HCT116 (cell line): ENCODE data around the gene GALNT18. TPM values are rescaled to one million over a fixed set of nuclear protein-coding genes. Genes with fewer than 3 reads are reported as not detected.

ENCODE experiments used
- ATAC-seq: fragments of 200-7000 bp; cut with Tn5 transposase; 2 replicates; pipeline ENCODE4 v1.9.1; 2020; ENCODE audit warnings: mild to moderate bottlenecking, moderate library complexity
- BruUV-seq: library from RNA; stranded (reverse); fragments of 400-500 nt; replicated peaks from 2 replicates; lab custom pipeline; 2021; lab: Mats Ljungman, UMichigan
- CTCF ChIA-PET: fragments of 300-600 bp; sonication (Branson Sonifier 250); formaldehyde crosslinking; loops from one replicate; lab custom pipeline; 2021; ENCODE audit warnings: antibody characterized with exemption; lab: Charles Lee
- POLR2A ChIA-PET: fragments of 300-600, 350-600 bp; sonication (Branson Sonifier 250); formaldehyde crosslinking; loops from one replicate; lab custom pipeline; 2021; ENCODE audit warnings: antibody characterized with exemption; lab: Charles Lee
- RAD21 ChIA-PET, 2 experiments: fragments of 300-600 bp; sonication (Branson Sonifier 250); formaldehyde crosslinking; loops; one replicate each; lab custom pipeline; 2023; ENCODE audit warnings: low total read pairs in 2 of 2; ENCODE audit not compliant: uncharacterized antibody in 2 of 2, unreplicated experiment in 2 of 2, low non-redundant PET in 1 of 2; lab: Charles Lee
- DNase-seq: peaks from one replicate; pipeline ENCODE4 v3.0.0-alpha.2; 2010; ENCODE audit warnings: low read depth, low spot score
- H2AFZ ChIP-seq: fragments of 200-600 bp; shearing (Covaris generic), sonication (generic); 2 replicates; pipeline ENCODE4 v1.6.1; 2017; ENCODE audit warnings: low read depth, mixed run types, mixed read lengths, antibody characterized with exemption, low read length; ENCODE audit not compliant: poor library complexity, severe bottlenecking
- H3K27ac ChIP-seq: 2 replicates; pipeline ENCODE4 v1.5.1; 2012; ENCODE audit warnings: low read depth, low read length
- H3K27me3 ChIP-seq: fragments of 200-600 bp; sonication (generic); 2 replicates; pipeline ENCODE4 v1.6.1; 2016; ENCODE audit warnings: mixed run types, low read length, mixed read lengths; ENCODE audit not compliant: insufficient read depth
- H3K36me3 ChIP-seq, 2 experiments: fragments of 200-500 bp in 1 of 2; fragments of 200-600 bp in 1 of 2; sonication (Bioruptor generic) in 1 of 2; sonication (generic) in 1 of 2; 2 replicates each; pipeline versions ENCODE4 v1.5.1 to v1.6.1; 2014 to 2016; ENCODE audit warnings: low read length in 2 of 2, inconsistent platforms in 1 of 2, mixed read lengths in 1 of 2, mixed run types in 1 of 2; ENCODE audit not compliant: insufficient read depth in 2 of 2, control insufficient read depth in 1 of 2
- H3K4me1 ChIP-seq, 2 experiments: fragments of 200-600 bp in 1 of 2; sonication (generic) in 1 of 2; 2 replicates each; pipeline versions ENCODE4 v1.5.1 to v1.6.1; 2012 to 2017; ENCODE audit warnings: low read length in 2 of 2, inconsistent platforms in 1 of 2, mild to moderate bottlenecking in 1 of 2, mixed read lengths in 1 of 2, mixed run types in 1 of 2, moderate library complexity in 1 of 2; ENCODE audit not compliant: insufficient read depth in 2 of 2, control insufficient read depth in 1 of 2
- H3K4me2 ChIP-seq: fragments of 200-600 bp; sonication (generic); 2 replicates; pipeline ENCODE4 v1.6.1; 2017; ENCODE audit warnings: mixed run types, low read length, mixed read lengths
- H3K4me3 ChIP-seq, 2 experiments: fragments of 200-600 bp in 1 of 2; sonication (generic) in 1 of 2; replicated peaks in 1 of 2; 2 replicates each; pipeline ENCODE4 v1.5.1; 2011 to 2016; ENCODE audit warnings: low read length in 2 of 2, control low read depth in 1 of 2, low read depth in 1 of 2, mild to moderate bottlenecking in 1 of 2, mixed read lengths in 1 of 2, mixed run types in 1 of 2
- H3K79me2 ChIP-seq: fragments of 200-600 bp; sonication (generic); 2 replicates; pipeline ENCODE4 v1.6.1; 2017; ENCODE audit warnings: mild to moderate bottlenecking, mixed run types, low read length, moderate library complexity, mixed read lengths; ENCODE audit not compliant: insufficient read depth
- H3K9ac ChIP-seq: fragments of 200-600 bp; sonication (generic); 2 replicates; pipeline ENCODE4 v1.6.1; 2016; ENCODE audit warnings: low read length, mixed read lengths
- H3K9me2 ChIP-seq: fragments of 200-600 bp; sonication (generic), shearing (Covaris generic); 2 replicates; pipeline ENCODE4 v1.6.1; 2017; ENCODE audit warnings: mixed run types, mild to moderate bottlenecking, moderate library complexity; ENCODE audit not compliant: insufficient read depth
- H3K9me3 ChIP-seq, 2 experiments: fragments of 200-500 bp in 1 of 2; fragments of 200-600 bp in 1 of 2; sonication (Bioruptor generic) in 1 of 2; sonication (generic) in 1 of 2; 2 replicates each; pipeline ENCODE4 v1.6.1; 2014 to 2017; ENCODE audit warnings: low read length in 2 of 2, mixed read lengths in 2 of 2, inconsistent platforms in 1 of 2, low read depth in 1 of 2, mild to moderate bottlenecking in 1 of 2, mixed run types in 1 of 2, moderate library complexity in 1 of 2; ENCODE audit not compliant: control insufficient read depth in 1 of 2, insufficient read depth in 1 of 2
- H4K20me1 ChIP-seq: fragments of 200-600 bp; sonication (generic), shearing (Covaris generic); 2 replicates; pipeline ENCODE4 v1.6.1; 2017; ENCODE audit warnings: mixed run types, mild to moderate bottlenecking, moderate library complexity; ENCODE audit not compliant: insufficient read depth
- CBX3 ChIP-seq: IDR thresholded peaks from 2 replicates; pipeline ENCODE4 v1.6.1; 2012; ENCODE audit warnings: low read depth
- CEBPB ChIP-seq: IDR thresholded peaks from 2 replicates; pipeline ENCODE4 v1.6.1; 2012; ENCODE audit warnings: low read depth
- CTCF ChIP-seq, 3 experiments: fragments of 200-600 bp in 1 of 3; sonication (generic) in 1 of 3; IDR thresholded peaks in 2 of 3; conservative IDR thresholded peaks in 1 of 3; 2 replicates each; pipeline ENCODE4 v1.5.1; 2012 to 2017; ENCODE audit warnings: low read depth in 2 of 3, low read length in 2 of 3, antibody characterized with exemption in 1 of 3, borderline replicate concordance in 1 of 3, control low read depth in 1 of 3, mild to moderate bottlenecking in 1 of 3, mixed read lengths in 1 of 3, mixed run types in 1 of 3, moderate library complexity in 1 of 3; ENCODE audit not compliant: insufficient read depth in 1 of 3
- EGR1 ChIP-seq: IDR thresholded peaks from 2 replicates; pipeline ENCODE4 v1.6.1; 2012; ENCODE audit warnings: low read depth
- EZH2 ChIP-seq: fragments of 200-600 bp; sonication (generic); IDR thresholded peaks from 2 replicates; pipeline ENCODE4 v1.6.1; 2017; ENCODE audit warnings: antibody characterized with exemption, mixed run types
- EZH2phosphoT487 ChIP-seq: fragments of 200-600 bp; IDR thresholded peaks from 2 replicates; pipeline ENCODE4 v1.6.1; 2018; ENCODE audit warnings: antibody characterized with exemption, borderline replicate concordance
- FOSL1 ChIP-seq: IDR thresholded peaks from 2 replicates; pipeline ENCODE4 v1.6.1; 2012; ENCODE audit warnings: low read depth
- JUND ChIP-seq: IDR thresholded peaks from 2 replicates; pipeline ENCODE4 v1.6.1; 2012
- POLR2AphosphoS5 ChIP-seq: IDR thresholded peaks from 2 replicates; pipeline ENCODE4 v1.6.1; 2011; ENCODE audit warnings: mild to moderate bottlenecking, low read depth, low read length, moderate library complexity
- SP1 ChIP-seq: IDR thresholded peaks from 2 replicates; pipeline ENCODE4 v1.6.1; 2012; ENCODE audit warnings: low read depth
- SRF ChIP-seq: IDR thresholded peaks from 2 replicates; pipeline ENCODE4 v1.6.1; 2012; ENCODE audit warnings: low read depth
- TCF7L2 ChIP-seq: IDR thresholded peaks from 2 replicates; pipeline ENCODE4 v1.7.0; 2011; ENCODE audit warnings: borderline replicate concordance, inconsistent platforms; ENCODE audit not compliant: insufficient read depth, insufficient read length; ENCODE audit errors: extremely low read depth
- ZFX ChIP-seq: fragments of 450-650 bp; IDR thresholded peaks from 2 replicates; pipeline ENCODE4 v1.6.1; 2017
- intact Hi-C: fragments of 100-400 bp; cut with micrococcal nuclease; formaldehyde crosslinking; loops from 2 replicates; pipeline ENCODE4 v1.10.0; 2022
- total RNA-seq: library from RNA; stranded (reverse); gene quantifications from one replicate; pipeline ENCODE4 v1.2.1, GENCODE V29; 2021; ENCODE audit not compliant: unreplicated experiment
- TF ChIP-seq, protein P1 (sequence below): IDR thresholded peaks from 2 replicates; pipeline ENCODE4 v1.6.1; 2012; ENCODE audit warnings: low read depth

Gene GALNT18
- total RNA-seq, 1 experiment from 2014 or later, result 19.9 TPM

DNA sequence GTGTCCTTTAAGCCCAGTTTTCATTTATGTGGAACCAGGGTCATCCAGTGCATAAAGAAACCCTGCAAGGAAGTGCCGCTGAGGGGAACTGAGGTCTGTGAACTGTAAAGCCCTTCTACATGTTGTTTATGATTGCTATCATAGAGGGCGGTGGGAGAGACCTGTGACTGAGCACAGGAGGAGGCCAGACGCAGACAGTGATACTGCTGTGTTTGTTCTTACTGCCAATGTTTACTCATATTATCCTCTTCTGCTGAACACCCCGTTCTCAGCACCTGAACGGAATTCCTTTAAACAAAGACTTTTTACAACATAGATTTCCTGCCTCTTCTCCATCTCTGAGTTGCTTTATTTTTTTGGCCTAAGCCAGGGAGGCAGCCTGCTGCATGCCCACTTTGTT is 967 bp upstream of the GALNT18 start:
- H3K36me3 ChIP-seq, result no peaks in the 10 kb centered on the region
- H3K4me2 ChIP-seq, result no peak overlapping the region
- ChIA-PET RAD21 (no interaction called here), POLR2A (no interaction called here), CTCF (interaction anchor here (4.0 kb wide), 1 partner anchor 165 kb away, joined by 18 read pairs; no protein-coding TSS in a partner anchor)
- no peak overlapping the region for H3K4me3 ChIP-seq
- peaks cover 6% of the 10 kb centered on the region; the same call in 1 of the 2 replicates for H4K20me1 ChIP-seq
- H3K4me1 ChIP-seq, result peaks cover 17 to 23% of the 10 kb centered on the region in 2 experiments; a peak in 3 of 4 replicates
- no peak overlapping the region for H2AFZ ChIP-seq
- peaks cover 23% of the 10 kb centered on the region for H3K79me2 ChIP-seq
- intact Hi-C loops, result loop anchor here (5.0 to 10.0 kb wide), 2 partner anchors 588 to 690 kb away; no protein-coding TSS in a partner anchor
- H3K27me3 ChIP-seq, result no peaks in the 10 kb centered on the region
- H3K27ac ChIP-seq, result no peak overlapping the region
- ATAC-seq, result no peak
- H3K9me2 ChIP-seq, result no peaks in the 10 kb centered on the region
- H3K9me3 ChIP-seq, result no peaks in the 10 kb centered on the region
- no peak for DNase-seq
- no peak overlapping the region for H3K9ac ChIP-seq
- no TSS peak for BruUV-seq
- TF ChIP-seq FOSL1 (no peak), CBX3 (no peak), EGR1 (no peak), EZH2 (no peak), SP1 (no peak), CEBPB (no peak), EZH2phosphoT487 (no peak), CTCF (IDR thresholded peaks at IDR 0.05 in 2 of 3, conservative IDR thresholded peaks at IDR 0.05 in 1 of 3; ENCODE audit: borderline replicate concordance in 1 of 3, insufficient read depth in 1 of 3, low read depth in 2 of 3, low read length in 2 of 3) (no peak), JUND (no peak), SRF (no peak), ZFX (no peak), TCF7L2 (no peak), POLR2AphosphoS5 (no peak)
- TF ChIP-seq, protein P1, sequence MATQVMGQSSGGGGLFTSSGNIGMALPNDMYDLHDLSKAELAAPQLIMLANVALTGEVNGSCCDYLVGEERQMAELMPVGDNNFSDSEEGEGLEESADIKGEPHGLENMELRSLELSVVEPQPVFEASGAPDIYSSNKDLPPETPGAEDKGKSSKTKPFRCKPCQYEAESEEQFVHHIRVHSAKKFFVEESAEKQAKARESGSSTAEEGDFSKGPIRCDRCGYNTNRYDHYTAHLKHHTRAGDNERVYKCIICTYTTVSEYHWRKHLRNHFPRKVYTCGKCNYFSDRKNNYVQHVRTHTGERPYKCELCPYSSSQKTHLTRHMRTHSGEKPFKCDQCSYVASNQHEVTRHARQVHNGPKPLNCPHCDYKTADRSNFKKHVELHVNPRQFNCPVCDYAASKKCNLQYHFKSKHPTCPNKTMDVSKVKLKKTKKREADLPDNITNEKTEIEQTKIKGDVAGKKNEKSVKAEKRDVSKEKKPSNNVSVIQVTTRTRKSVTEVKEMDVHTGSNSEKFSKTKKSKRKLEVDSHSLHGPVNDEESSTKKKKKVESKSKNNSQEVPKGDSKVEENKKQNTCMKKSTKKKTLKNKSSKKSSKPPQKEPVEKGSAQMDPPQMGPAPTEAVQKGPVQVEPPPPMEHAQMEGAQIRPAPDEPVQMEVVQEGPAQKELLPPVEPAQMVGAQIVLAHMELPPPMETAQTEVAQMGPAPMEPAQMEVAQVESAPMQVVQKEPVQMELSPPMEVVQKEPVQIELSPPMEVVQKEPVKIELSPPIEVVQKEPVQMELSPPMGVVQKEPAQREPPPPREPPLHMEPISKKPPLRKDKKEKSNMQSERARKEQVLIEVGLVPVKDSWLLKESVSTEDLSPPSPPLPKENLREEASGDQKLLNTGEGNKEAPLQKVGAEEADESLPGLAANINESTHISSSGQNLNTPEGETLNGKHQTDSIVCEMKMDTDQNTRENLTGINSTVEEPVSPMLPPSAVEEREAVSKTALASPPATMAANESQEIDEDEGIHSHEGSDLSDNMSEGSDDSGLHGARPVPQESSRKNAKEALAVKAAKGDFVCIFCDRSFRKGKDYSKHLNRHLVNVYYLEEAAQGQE, result no peak
